ENCODE measurements around the gene ZPBP. TPM values are rescaled to one million over a fixed set of nuclear protein-coding genes. Genes with fewer than 3 reads are reported as not detected.

ZPBP gene
- total RNA-seq, result not detected in 2 replicates

GRCh38 chr7:50092579-50093491 lies at the start of gene ZPBP:
Gene ZPBP, minus strand, starts transcription at chr7:50093246. Its CDS starts 52 bp downstream, at chr7:50093194.

Other genes with a start within 250 kb of the ZPBP start
- not detected in 2 replicates for gene IKZF1, start 211.5 kb upstream of the ZPBP start, total RNA-seq